HAP-1 (cell line): ENCODE results near the gene SLC41A3.
"Not testable (repeated sequence)": the region's sequence is repeated elsewhere in the genome, so short reads cannot be mapped to it uniquely, and the experiment has no call there.

Source experiments
- DNase-seq, 2 experiments: peaks; one replicate each; pipeline ENCODE4 v3.0.0-alpha.2; 2016 to 2020; ENCODE audit warnings: low spot score in 2 of 2
- H3K27me3 ChIP-seq: fragments of 250-450 bp; sonication (Bioruptor Pico); 2 replicates; pipeline ENCODE4 v1.5.1; 2020; ENCODE audit warnings: low read depth, mild to moderate bottlenecking, moderate library complexity
- H3K36me3 ChIP-seq: fragments of 250-450 bp; sonication (Bioruptor Pico); replicated peaks from 2 replicates; pipeline ENCODE4 v1.5.1; 2020; ENCODE audit warnings: mild to moderate bottlenecking
- H3K4me1 ChIP-seq: fragments of 250-450 bp; sonication (Bioruptor Pico); 2 replicates; pipeline ENCODE4 v1.5.1; 2020; ENCODE audit warnings: mild to moderate bottlenecking
- H3K4me3 ChIP-seq: fragments of 250-450 bp; sonication (Bioruptor Pico); 2 replicates; pipeline ENCODE4 v1.5.1; 2020; ENCODE audit warnings: mild to moderate bottlenecking, moderate library complexity
- H3K9me3 ChIP-seq: fragments of 250-450 bp; sonication (Bioruptor Pico); 2 replicates; pipeline ENCODE4 v1.5.1; 2020; ENCODE audit warnings: mild to moderate bottlenecking, moderate library complexity
- in situ Hi-C: fragments of 300-500 bp; cut with MboI; formaldehyde crosslinking; loops from 3 replicates; pipeline ENCODE4 v1.14.3; 2020; ENCODE audit warnings: low sequenced_read_pairs, inconsistent platforms, mixed read lengths

The SLC41A3 gene

GRCh38 chr3:126054870-126055269 lies 29.1 kb downstream of the SLC41A3 start:
- no peak for DNase-seq
- in situ Hi-C loops = no loop called here
- Histone ChIP-seq H3K4me3 (no peak overlapping the region), H3K27me3 (no peaks in the 10 kb centered on the region), H3K4me1 (no peaks in the 10 kb centered on the region), H3K9me3 (no peaks in the 10 kb centered on the region), H3K36me3 (no peaks in the 10 kb centered on the region)

- Histone ChIP-seq H3K9me3 (no peaks in the 10 kb centered on the region), H3K27me3 (no peaks in the 10 kb centered on the region), H3K4me3 (no peak overlapping the region), H3K4me1 (no peaks in the 10 kb centered on the region), H3K36me3 (no peaks in the 10 kb centered on the region)
- in situ Hi-C loops = no loop called here
- no peak for DNase-seq
Measured at GRCh38 chr3:126053949-126054569, 29.9 kb downstream of the SLC41A3 start.

DNA sequence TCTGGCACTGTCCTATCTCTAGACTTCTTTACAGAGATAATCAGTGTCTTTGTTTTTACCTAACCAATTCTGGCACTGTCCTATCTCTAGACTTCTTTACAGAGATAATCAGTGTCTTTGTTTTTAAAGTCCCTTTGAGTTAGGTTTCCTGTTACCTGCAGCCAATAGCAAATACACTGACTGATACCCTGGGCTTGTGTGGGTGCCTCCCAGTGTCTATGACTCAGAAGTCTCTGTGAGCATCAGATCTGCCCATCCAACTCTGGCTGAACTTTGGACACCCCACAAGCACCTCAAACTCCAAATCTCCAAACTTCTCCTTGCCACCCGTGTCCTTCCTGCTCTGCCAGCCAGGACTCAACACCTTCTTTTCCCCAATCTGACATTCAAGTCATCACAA lies 30.4 kb downstream of the SLC41A3 start:
- H3K4me3 ChIP-seq = no peak overlapping the region
- DNase-seq = no peak

GRCh38 chr3:126052196-126053058 lies 31.5 kb downstream of the SLC41A3 start:
- Histone ChIP-seq H3K36me3 (no peaks in the 10 kb centered on the region), H3K4me3 (no peak overlapping the region), H3K4me1 (no peaks in the 10 kb centered on the region), H3K9me3 (no peaks in the 10 kb centered on the region), H3K27me3 (no peaks in the 10 kb centered on the region)
- in situ Hi-C loops = no loop called here
- no peak for DNase-seq

More for the DNA sequence above, 30.4 kb downstream of the SLC41A3 start:
- Histone ChIP-seq H3K36me3 (no peaks in the 10 kb centered on the region), H3K4me1 (no peaks in the 10 kb centered on the region), H3K9me3 (no peaks in the 10 kb centered on the region), H3K27me3 (no peaks in the 10 kb centered on the region)
- in situ Hi-C loops = no loop called here

GRCh38 chr3:126051741-126052140 lies 32.2 kb downstream of the SLC41A3 start:
- no peaks in the 10 kb centered on the region for H3K27me3 ChIP-seq
- H3K4me3 ChIP-seq = no peak overlapping the region
- no peak for DNase-seq
- no peaks in the 10 kb centered on the region for H3K9me3 ChIP-seq
- H3K36me3 ChIP-seq = no peaks in the 10 kb centered on the region
- in situ Hi-C loops = no loop called here
- no peaks in the 10 kb centered on the region for H3K4me1 ChIP-seq

DNA sequence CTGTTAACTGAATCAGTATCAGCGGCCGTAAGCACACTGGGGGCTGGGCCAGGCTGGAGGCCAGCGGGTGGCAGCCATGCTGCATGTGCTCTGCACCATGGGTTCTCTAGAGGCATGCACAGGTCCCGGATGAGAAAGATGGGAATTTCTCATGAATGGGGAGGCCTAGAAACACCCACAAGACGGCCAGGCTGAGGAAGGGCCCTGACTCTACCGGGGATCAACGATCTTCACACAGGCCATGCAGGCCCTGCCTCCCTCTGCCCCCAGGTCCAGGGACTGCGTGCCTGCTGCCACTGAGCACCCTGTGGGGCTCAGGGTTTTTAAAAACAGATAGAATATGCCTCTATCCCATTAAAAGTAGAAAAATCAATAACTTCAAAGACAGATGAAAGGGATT lies 32.7 kb downstream of the SLC41A3 start:
- DNase-seq = no peak
- no peaks in the 10 kb centered on the region for H3K36me3 ChIP-seq
- H3K4me1 ChIP-seq = no peaks in the 10 kb centered on the region
- H3K9me3 ChIP-seq = no peaks in the 10 kb centered on the region
- in situ Hi-C loops = no loop called here
- H3K4me3 ChIP-seq = no peak overlapping the region
- H3K27me3 ChIP-seq = no peaks in the 10 kb centered on the region

DNA sequence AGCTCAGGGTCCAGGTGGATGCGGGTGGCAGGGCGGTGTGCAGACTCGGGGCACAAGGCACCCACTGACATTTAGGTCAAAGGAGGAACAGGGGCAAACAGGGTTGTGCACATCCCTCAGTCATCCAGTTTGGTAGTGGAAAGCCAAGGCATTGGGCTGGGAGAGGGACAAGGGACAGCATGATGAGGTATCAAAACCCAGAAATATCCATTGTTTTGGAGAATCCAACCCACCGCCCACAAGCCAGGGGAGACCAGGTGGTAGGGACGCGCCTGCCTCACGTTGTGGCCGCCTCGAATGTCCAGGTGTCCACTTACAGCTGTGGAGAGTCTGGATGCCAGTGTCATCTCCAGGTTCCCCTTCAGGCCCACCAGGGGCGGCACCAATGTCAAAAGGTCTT lies 33.3 kb downstream of the SLC41A3 start:
- no peak overlapping the region for H3K4me3 ChIP-seq

GRCh38 chr3:126050050-126050392 lies 33.9 kb downstream of the SLC41A3 start:
- Histone ChIP-seq H3K9me3 (no peaks in the 10 kb centered on the region), H3K4me3 (no peak overlapping the region), H3K27me3 (no peaks in the 10 kb centered on the region), H3K4me1 (no peaks in the 10 kb centered on the region), H3K36me3 (no peaks in the 10 kb centered on the region)
- DNase-seq = no peak
- in situ Hi-C loops = no loop called here

More for the DNA sequence above, 33.3 kb downstream of the SLC41A3 start:
- in situ Hi-C loops = no loop called here
- no peaks in the 10 kb centered on the region for H3K36me3 ChIP-seq
- no peaks in the 10 kb centered on the region for H3K4me1 ChIP-seq
- no peaks in the 10 kb centered on the region for H3K9me3 ChIP-seq
- H3K27me3 ChIP-seq = no peaks in the 10 kb centered on the region
- DNase-seq = no peak

GRCh38 chr3:126049289-126050049 lies 34.5 kb downstream of the SLC41A3 start:
- Histone ChIP-seq H3K36me3 (no peaks in the 10 kb centered on the region), H3K4me3 (no peak overlapping the region), H3K27me3 (no peaks in the 10 kb centered on the region), H3K4me1 (no peaks in the 10 kb centered on the region), H3K9me3 (no peaks in the 10 kb centered on the region)
- no peak for DNase-seq
- in situ Hi-C loops = no loop called here

- Histone ChIP-seq H3K4me1 (no peaks in the 10 kb centered on the region), H3K9me3 (no peaks in the 10 kb centered on the region), H3K27me3 (no peaks in the 10 kb centered on the region), H3K36me3 (no peaks in the 10 kb centered on the region), H3K4me3 (no peak overlapping the region)
- in situ Hi-C loops = no loop called here
- no peak for DNase-seq
Measured at GRCh38 chr3:126040386-126040785, 43.5 kb downstream of the SLC41A3 start.

DNA sequence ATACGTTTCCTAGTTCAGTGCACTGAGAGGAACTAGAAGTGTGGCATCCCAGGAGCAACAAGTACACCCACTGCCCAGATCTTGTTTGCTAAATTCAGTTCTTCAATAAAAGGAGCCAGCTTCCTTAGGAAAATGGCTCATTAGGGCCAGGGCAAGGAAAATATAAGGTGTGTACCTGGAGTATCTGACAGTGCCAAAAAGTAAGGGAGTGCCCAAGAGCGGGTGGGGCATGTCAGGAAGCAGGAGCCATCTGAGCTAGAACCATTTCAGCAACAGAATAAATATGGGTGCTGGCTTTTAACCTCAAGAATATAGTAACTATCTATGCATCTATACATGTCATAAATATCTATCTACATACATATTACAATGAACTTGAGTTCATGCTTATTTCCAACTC lies 44.1 kb downstream of the SLC41A3 start:
- Histone ChIP-seq H3K27me3 (no peaks in the 10 kb centered on the region), H3K4me3 (no peak overlapping the region), H3K9me3 (no peaks in the 10 kb centered on the region), H3K4me1 (no peaks in the 10 kb centered on the region), H3K36me3 (no peaks in the 10 kb centered on the region)
- in situ Hi-C loops = no loop called here
- DNase-seq = no peak

- H3K36me3 ChIP-seq, H3K4me3 ChIP-seq, H3K9me3 ChIP-seq, H3K4me1 ChIP-seq, in situ Hi-C loops, H3K27me3 ChIP-seq, DNase-seq: not testable (repeated sequence)
Measured at GRCh38 chr3:126038791-126039190, 45.1 kb downstream of the SLC41A3 start.

- in situ Hi-C loops = no loop called here
- no peaks in the 10 kb centered on the region for H3K4me1 ChIP-seq
- no peaks in the 10 kb centered on the region for H3K27me3 ChIP-seq
- H3K36me3 ChIP-seq = no peaks in the 10 kb centered on the region
- H3K4me3 ChIP-seq = no peak overlapping the region
- H3K9me3 ChIP-seq = no peaks in the 10 kb centered on the region
- DNase-seq = no peak
Measured at GRCh38 chr3:126036056-126036549, 47.8 kb downstream of the SLC41A3 start.
